Astrocyte of the spinal cord (primary cell): ENCODE measurements around the gene CASKIN1.

ENCODE experiments used
- DNase-seq: peaks from one replicate; pipeline ENCODE4 v3.0.0; 2011; ENCODE audit warnings: low read depth, low spot score
- H3K4me3 ChIP-seq: 2 replicates; pipeline ENCODE4 v1.5.1; 2011; ENCODE audit warnings: low read depth, mild to moderate bottlenecking, low read length, moderate library complexity
- CTCF ChIP-seq: IDR thresholded peaks from 2 replicates; pipeline ENCODE4 v1.5.1; 2012; ENCODE audit warnings: low read depth, mild to moderate bottlenecking, low read length, inconsistent platforms
- in situ Hi-C: cut with HindIII; loops from 2 replicates; pipeline ENCODE4 v1.10.0; 2017; ENCODE audit warnings: low sequenced_read_pairs

The CASKIN1 gene

GRCh38 chr16:2152695-2153506 is 43.5 kb downstream of the CASKIN1 start:
- peak; percentile 32 for DNase-seq
- peak overlapping the region; percentile 98 for H3K4me3 ChIP-seq
- in situ Hi-C loops = no loop called here
- no peak for TF ChIP-seq CTCF

- TF ChIP-seq CTCF = no peak
- in situ Hi-C loops = no loop called here
- DNase-seq = no peak
- no peak overlapping the region for H3K4me3 ChIP-seq
These were observed 45.0 kb downstream of the CASKIN1 start for GRCh38 chr16:2151188-2152091.

GRCh38 chr16:2150418-2151187 is 45.8 kb downstream of the CASKIN1 start:
- H3K4me3 ChIP-seq = no peak overlapping the region
- in situ Hi-C loops = no loop called here
- no peak for TF ChIP-seq CTCF

GRCh38 chr16:2149630-2150417 is 46.6 kb downstream of the CASKIN1 start:
- in situ Hi-C loops = no loop called here
- DNase-seq = no peak
- no peak overlapping the region for H3K4me3 ChIP-seq
- no peak for TF ChIP-seq CTCF

More at GRCh38 chr16:2150418-2151187, 45.8 kb downstream of the CASKIN1 start:
- DNase-seq = peak; percentile 53

GRCh38 chr16:2148714-2149629 is 47.4 kb downstream of the CASKIN1 start:
- in situ Hi-C loops = no loop called here
- TF ChIP-seq CTCF = no peak
- H3K4me3 ChIP-seq = peak overlapping the region; percentile 17
- no peak for DNase-seq
